Measurements from ENCODE around the gene ZNF274. TPM values are rescaled to one million over a fixed set of nuclear protein-coding genes. Genes with fewer than 3 reads are reported as not detected.

Gene ZNF274
- total RNA-seq, 1 experiment from 2014 or later: 28.7 TPM

GRCh38 chr19:58248886-58249285 lies 66.0 kb downstream of the ZNF274 start:
- H3K9me3 ChIP-seq (ENCODE audit: control insufficient read depth, low read depth, low read length): peaks cover 77% of the 10 kb centered on the region
- H4K8ac ChIP-seq (replicated peaks; ENCODE audit: insufficient read length, low read depth, low read length): no peak overlapping the region
- H4K91ac ChIP-seq (ENCODE audit: insufficient read length, low read depth, low read length): no peak overlapping the region
- no peaks in the 10 kb centered on the region for H3K23me2 ChIP-seq (ENCODE audit: insufficient read length, low read depth, low read length, poor library complexity, severe bottlenecking)
- H2BK12ac ChIP-seq (ENCODE audit: insufficient read length, low read depth, low read length): no peak overlapping the region
- DNase-seq: no peak
- no peak for TF ChIP-seq CTCF (conservative IDR thresholded peaks at IDR 0.05)
- no peak overlapping the region for H2AK5ac ChIP-seq (ENCODE audit: insufficient read length, low read length)
- H3K14ac ChIP-seq (ENCODE audit: insufficient read depth, low read length): no peak overlapping the region
- H3K18ac ChIP-seq (ENCODE audit: insufficient read length, low read depth, low read length): no peak overlapping the region
- H3K79me2 ChIP-seq (ENCODE audit: insufficient read depth, low read length): no peaks in the 10 kb centered on the region
- no peak overlapping the region for H3K56ac ChIP-seq (ENCODE audit: insufficient read length, low read depth, low read length)
- peaks cover 100% of the 10 kb centered on the region in 3 experiments for H3K36me3 Mint-ChIP-seq (ENCODE audit: insufficient read depth in 1 of 3, low read depth in 3 of 3)
- no peak overlapping the region for H3K9ac ChIP-seq (ENCODE audit: extremely low read depth, insufficient read length, low read length)
- no peak overlapping the region for H2AFZ ChIP-seq (ENCODE audit: low read length)
- H4K5ac ChIP-seq (ENCODE audit: insufficient read length, low read depth, low read length): no peak overlapping the region
- no peak overlapping the region for H3K27ac Mint-ChIP-seq
- no peak overlapping the region for H3K4ac ChIP-seq (ENCODE audit: low read depth, low read length)
- no CpG with 5 or more reads among the region's 3 CpGs for WGBS (ENCODE audit: extremely low coverage, insufficient read length, low lambda C conversion rate)
- H3K27me3 Mint-ChIP-seq (ENCODE audit: low read depth): no peaks in the 10 kb centered on the region; the same call in none of the 2 replicates
- H2BK120ac ChIP-seq (ENCODE audit: low read depth, low read length, poor library complexity, severe bottlenecking): no peak overlapping the region
- H3T11ph ChIP-seq (ENCODE audit: low read length): no peak overlapping the region
- no peak overlapping the region for H3K23ac ChIP-seq (ENCODE audit: insufficient read length, low read depth, low read length)
- H3K4me1 Mint-ChIP-seq: no peaks in the 10 kb centered on the region
- no peak overlapping the region for H2BK20ac ChIP-seq (ENCODE audit: low read depth, low read length, poor library complexity, severe bottlenecking)
- no peak overlapping the region for H2BK15ac ChIP-seq (ENCODE audit: low read depth, low read length)
- H3K9me3 Mint-ChIP-seq: peaks cover 81 to 96% of the 10 kb centered on the region in 2 experiments
- H3K4me3 Mint-ChIP-seq: no peak overlapping the region
- no peaks in the 10 kb centered on the region for H3K79me1 ChIP-seq (ENCODE audit: insufficient read depth, low read depth, low read length, poor library complexity, severe bottlenecking)
- no peak overlapping the region for H3K4me2 ChIP-seq (ENCODE audit: insufficient read depth, insufficient read length, low read length)
- H3K27ac ChIP-seq (ENCODE audit: insufficient read length, low read depth, low read length): no peak overlapping the region
- no peaks in the 10 kb centered on the region for H4K20me1 ChIP-seq (ENCODE audit: control insufficient read depth, insufficient read depth, insufficient read length)
- H2BK5ac ChIP-seq (ENCODE audit: insufficient read length, low read length): no peak overlapping the region
- no peaks in the 10 kb centered on the region for H3K4me1 ChIP-seq (ENCODE audit: insufficient read depth, low read length)
- no peaks in the 10 kb centered on the region for H3K27me3 ChIP-seq (ENCODE audit: insufficient read depth, low read length)
